GM18907 (cell line): Measurements from ENCODE around the gene SESN3.

Source experiments
- ATAC-seq: cut with Tn5 transposase; IDR thresholded peaks from one replicate; pipeline ENCODE4 v1.9.1; 2021; ENCODE audit warnings: mild to moderate bottlenecking, moderate library complexity; ENCODE audit not compliant: unreplicated experiment

SESN3 gene

GRCh38 chr11:95132956-95133355, 98.0 kb downstream of the SESN3 start:
- ATAC-seq: no peak

GRCh38 chr11:95128602-95129001, 102.4 kb downstream of the SESN3 start:
- ATAC-seq: no peak

DNA sequence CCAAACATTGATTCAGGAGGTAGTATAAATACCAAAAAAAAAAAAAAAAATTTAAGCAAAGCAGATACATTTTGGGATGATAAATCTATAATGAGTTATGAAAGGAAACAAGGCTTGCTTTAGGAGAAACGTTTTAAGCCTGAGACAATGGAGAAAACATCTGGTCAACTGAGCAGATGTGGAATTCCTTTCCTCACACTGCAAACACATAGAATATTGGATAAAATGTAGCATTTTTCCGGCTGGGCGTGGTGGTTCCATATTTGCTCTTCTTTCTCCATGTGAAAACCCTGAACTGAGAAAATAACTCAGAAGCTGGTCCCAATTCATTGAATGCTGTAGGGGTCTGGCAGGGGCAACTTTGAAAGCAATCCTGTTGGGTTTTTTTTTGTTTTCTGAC, 107.4 kb downstream of the SESN3 start:
- no peak for ATAC-seq

DNA sequence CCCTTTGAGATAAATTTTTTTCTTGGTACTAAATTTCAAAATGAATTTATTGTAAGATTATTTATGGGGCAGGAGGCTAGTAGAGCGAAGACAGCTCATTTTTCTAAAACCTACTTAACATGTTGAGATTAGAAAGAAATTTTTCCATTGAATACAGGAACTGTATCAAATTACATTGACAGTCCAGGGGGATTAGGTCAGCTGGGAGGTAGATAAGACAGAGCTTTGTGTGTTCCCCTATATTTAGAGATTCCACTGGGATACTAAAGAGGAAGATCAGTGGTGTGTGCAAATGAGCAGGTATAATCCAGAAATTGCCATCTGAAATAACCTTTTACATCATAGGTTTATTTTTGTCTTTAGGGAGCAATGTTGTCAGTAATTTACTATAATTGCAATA, 109.3 kb downstream of the SESN3 start:
- no peak for ATAC-seq

- ATAC-seq: no peak
Measured at GRCh38 chr11:95119361-95120060, 111.5 kb downstream of the SESN3 start.

GRCh38 chr11:95115597-95115996, 115.4 kb downstream of the SESN3 start:
- ATAC-seq: no peak
